GM18508 (cell line): ENCODE measurements around the gene MMRN1.
"Not testable (repeated sequence)": the region's sequence is repeated elsewhere in the genome, so short reads cannot be mapped to it uniquely, and the experiment has no call there.

Experiments used
- ATAC-seq: cut with Tn5 transposase; IDR thresholded peaks from one replicate; pipeline ENCODE4 v1.9.1; 2021; ENCODE audit warnings: moderate number of reproducible peaks; ENCODE audit not compliant: insufficient read depth, unreplicated experiment

Gene MMRN1, protein sequence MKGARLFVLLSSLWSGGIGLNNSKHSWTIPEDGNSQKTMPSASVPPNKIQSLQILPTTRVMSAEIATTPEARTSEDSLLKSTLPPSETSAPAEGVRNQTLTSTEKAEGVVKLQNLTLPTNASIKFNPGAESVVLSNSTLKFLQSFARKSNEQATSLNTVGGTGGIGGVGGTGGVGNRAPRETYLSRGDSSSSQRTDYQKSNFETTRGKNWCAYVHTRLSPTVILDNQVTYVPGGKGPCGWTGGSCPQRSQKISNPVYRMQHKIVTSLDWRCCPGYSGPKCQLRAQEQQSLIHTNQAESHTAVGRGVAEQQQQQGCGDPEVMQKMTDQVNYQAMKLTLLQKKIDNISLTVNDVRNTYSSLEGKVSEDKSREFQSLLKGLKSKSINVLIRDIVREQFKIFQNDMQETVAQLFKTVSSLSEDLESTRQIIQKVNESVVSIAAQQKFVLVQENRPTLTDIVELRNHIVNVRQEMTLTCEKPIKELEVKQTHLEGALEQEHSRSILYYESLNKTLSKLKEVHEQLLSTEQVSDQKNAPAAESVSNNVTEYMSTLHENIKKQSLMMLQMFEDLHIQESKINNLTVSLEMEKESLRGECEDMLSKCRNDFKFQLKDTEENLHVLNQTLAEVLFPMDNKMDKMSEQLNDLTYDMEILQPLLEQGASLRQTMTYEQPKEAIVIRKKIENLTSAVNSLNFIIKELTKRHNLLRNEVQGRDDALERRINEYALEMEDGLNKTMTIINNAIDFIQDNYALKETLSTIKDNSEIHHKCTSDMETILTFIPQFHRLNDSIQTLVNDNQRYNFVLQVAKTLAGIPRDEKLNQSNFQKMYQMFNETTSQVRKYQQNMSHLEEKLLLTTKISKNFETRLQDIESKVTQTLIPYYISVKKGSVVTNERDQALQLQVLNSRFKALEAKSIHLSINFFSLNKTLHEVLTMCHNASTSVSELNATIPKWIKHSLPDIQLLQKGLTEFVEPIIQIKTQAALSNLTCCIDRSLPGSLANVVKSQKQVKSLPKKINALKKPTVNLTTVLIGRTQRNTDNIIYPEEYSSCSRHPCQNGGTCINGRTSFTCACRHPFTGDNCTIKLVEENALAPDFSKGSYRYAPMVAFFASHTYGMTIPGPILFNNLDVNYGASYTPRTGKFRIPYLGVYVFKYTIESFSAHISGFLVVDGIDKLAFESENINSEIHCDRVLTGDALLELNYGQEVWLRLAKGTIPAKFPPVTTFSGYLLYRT

DNA sequence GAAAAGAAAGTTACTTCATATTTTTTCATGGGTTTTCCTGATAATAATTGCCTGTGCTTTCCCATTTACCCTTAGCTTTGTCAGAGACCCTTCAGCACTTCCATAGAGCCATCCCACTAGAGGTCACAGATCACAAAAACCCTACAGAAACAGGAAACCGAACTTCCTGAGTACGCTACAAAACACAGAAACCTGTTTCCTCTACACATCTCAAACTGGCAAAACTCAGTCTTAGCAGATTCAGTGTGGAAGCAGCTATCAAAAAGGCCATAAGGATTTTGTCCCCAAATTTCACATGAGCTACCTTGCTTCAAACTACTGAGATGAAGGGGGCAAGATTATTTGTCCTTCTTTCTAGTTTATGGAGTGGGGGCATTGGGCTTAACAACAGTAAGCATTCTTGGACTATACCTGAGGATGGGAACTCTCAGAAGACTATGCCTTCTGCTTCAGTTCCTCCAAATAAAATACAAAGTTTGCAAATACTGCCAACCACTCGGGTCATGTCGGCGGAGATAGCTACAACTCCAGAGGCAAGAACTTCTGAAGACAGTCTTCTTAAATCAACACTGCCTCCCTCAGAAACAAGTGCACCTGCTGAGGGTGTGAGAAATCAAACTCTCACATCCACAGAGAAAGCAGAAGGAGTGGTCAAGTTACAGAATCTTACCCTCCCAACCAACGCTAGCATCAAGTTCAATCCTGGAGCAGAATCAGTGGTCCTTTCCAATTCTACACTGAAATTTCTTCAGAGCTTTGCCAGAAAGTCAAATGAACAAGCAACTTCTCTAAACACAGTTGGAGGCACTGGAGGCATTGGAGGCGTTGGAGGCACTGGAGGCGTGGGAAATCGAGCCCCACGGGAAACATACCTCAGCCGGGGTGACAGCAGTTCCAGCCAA lies at the start of gene MMRN1:
TSS of gene MMRN1 (plus strand) at position 206 of the 902 bp plus-strand sequence. CDS start at position 324, 118 bp downstream.
- no peak for ATAC-seq

DNA sequence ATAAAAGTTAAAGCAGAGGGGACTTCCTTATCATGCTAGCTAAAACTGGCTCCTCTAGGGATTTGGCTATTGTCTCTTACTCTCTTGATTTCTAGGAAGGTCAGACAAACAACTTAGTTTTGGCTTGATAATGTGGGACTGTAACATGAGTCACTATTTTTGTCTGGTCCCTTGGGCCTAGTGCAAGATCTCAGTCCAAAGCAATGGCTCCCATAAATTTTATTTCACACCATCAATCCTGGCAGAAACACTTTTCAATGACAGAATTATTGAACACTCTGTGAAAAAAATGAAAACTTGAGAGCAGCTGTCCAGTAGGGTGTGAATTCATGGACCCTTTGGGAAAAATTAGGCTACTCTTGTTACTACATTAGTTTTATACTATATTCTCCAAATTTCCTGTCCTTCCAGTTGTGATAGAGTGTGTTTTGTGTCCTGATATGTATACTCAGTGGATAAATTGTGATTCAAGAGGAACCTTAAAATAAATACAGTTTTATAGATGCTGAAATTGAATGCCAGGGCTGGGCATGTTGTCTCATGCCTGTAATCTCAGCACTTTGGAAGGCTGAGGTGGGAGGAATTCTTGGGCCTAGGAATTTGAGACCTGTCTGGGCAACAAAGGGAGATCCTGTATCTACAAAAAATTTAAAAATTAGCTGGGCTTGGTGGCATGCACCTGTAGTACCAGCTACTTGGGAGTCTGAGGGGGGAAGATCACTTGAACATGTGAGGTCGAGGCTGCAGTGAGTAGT lies 46.9 kb upstream of the MMRN1 start:
- ATAC-seq = no peak

DNA sequence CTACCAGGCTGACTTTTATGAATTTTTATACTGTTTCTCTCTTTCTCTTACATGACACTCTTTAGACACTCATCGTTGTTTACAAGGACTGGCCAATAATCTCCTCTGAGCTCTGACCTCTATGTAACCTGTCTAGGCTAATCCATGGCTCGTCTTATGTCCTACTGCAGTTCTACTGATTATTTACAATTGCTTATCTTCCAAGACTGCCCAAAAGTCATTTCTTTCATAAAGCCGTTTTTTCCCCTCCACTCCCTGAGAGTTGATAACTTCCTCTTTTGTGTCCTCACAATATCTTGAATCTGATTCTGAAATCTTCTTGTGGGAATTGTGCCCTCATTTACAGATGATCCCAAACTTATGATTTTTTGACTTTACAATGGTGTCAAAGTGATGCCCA lies 39.4 kb upstream of the MMRN1 start:
- ATAC-seq = no peak

DNA sequence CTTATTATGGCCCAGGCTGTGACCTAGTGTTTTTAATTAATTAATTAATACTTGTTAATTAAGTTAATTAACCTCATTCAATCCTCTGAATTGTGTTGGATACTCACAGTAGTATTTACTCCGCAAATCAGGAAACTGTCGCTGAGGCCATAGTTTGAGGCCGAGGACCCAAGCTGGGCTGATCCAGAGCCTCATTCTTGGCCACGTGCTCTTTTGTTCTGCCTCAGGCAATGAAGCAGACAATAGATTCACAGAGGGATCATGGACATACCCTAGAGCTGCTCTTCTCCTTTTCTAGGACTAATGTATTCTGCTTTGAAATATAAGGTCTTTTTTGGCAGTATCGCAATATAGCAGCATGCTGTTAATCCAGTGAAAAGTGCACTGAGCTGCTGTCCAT lies 33.7 kb upstream of the MMRN1 start:
- ATAC-seq = no peak

DNA sequence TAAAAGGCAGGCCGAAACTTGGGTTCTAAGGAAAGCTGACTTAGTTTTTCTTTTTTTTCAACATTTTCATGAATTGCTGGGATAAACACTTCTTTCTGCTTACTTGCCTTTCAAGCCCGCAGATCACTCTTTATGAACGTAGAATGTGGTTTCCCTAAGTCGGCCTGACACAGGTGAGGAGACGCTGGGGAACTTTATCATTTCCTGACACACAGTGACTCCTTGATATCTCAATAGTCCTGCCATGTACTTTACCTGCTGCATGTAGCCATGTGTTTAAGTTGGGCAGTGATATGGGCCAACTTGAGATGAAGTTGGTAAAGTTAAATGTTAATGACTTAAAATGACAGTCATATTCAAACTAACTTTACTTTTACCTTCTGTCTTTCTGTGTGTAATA lies 31.1 kb upstream of the MMRN1 start:
- no peak for ATAC-seq

DNA sequence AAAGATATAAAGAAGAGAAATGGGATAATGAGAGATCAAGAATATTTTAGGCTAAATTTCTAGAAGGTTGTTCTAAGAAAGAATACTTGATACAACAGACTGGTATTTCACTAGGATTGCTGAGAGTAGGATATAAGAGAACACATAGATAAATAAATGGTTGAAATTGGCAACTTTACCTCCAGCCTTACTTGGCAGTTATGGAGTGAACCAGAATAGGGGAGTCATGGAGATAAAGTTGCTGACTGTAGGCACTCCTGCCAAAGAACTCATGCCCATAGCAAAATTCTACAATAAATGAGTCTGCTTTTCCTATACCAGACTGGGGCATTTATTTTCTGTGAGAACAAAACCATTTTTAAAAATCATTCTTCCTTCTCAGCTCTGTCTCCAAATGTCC lies 26.4 kb upstream of the MMRN1 start:
- ATAC-seq = no peak

DNA sequence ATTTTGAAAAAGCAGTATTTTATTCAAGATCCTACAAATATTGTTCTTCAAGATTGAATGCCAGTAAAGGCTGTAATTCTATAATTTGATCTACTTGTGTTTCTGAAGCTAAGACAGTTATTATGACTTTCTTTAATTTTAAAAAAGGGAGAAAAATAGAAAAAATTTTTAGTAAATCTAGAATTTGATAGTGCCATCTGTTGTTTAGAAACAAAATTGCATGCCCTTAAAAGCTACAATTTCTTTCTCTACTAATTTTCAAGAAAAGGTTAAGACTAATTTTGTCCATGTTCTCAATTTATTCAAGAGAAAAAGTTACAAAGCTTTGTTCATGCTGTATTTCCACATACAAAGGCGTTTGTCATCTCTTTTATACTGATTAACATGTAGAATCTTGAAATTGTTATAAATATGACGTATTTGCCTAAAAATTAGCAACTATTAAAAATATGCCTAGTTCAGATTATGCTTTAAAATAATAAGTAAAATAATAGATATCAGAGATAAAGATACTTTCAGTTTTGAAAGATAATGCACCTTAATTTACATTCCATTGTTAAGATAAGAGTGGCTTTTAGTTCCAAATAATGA lies 25.6 kb upstream of the MMRN1 start:
- ATAC-seq = no peak

DNA sequence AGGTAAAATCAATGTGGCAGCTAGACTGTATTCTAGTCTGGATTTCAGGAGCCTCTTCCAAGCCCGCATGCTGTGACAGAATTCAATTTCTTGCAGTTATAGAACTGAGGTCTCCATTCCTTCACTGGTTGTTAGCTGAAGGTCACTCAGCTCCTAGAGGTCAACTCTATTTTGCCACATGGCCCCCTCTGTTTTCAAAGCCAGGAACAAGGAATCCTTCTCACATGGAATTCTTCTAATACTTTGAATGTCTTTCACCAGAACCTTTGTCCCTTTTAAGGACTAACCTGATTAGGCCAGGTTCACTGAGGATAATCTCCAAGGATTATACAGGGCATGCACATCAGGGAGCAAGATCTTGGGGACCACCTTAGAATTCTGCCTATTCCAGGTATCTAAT lies 23.4 kb upstream of the MMRN1 start:
- ATAC-seq = no peak

DNA sequence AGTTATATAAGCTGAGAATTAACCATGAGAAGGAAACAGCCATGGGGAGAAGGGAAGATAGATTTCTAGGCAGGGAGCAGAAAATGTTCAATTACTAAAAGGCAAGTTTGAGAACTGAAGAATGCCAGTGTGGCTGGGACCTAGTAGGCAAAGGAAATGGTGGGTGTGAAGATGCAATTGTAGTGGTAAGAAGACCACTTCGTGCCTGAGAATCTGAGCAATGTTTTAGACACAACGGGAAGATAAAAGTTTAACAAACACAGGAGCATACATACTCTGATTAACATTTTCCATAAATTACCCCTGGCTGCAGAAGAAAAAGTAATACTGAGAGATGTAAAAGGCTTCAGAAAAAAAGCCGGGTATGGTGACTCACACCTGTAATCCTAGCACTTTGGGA lies 18.1 kb upstream of the MMRN1 start:
- ATAC-seq = no peak

DNA sequence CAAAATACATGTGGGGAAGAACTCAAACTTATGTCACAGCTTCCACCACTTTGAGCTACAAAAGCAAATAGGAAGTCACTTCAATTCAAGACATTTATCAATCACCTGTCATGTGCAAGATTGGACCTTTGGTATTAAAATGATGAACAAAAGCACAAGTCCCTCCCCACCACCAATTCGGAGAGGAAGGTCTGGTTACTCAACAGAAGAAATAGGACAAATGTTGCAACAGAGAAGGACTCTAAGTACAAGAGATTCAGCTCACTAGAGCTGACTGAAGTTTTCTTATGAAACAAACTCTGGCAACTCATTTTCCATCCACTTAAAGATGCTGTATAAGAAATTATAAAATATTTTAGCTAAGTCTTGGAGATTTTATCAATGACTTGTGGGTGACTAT lies 16.0 kb upstream of the MMRN1 start:
- no peak for ATAC-seq

DNA sequence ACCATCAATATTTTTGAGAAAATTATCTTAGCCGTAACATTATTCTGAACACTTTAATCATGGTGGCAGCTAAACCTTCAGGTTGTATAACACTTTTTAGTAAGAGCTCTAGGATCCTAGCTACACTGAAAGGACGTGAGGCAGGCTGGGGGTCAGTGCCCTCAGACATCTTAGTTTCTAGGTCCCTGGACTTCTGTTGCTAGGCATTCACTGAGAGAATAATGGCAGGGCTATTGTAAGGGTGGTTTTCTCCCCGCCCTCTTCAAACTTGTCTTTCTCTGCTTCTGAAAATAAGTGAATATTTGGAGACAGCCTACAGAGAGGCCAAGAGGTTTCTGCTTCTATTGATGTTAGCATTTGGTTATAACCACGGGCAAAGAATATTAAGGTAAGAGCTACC lies 15.4 kb upstream of the MMRN1 start:
- ATAC-seq = no peak

DNA sequence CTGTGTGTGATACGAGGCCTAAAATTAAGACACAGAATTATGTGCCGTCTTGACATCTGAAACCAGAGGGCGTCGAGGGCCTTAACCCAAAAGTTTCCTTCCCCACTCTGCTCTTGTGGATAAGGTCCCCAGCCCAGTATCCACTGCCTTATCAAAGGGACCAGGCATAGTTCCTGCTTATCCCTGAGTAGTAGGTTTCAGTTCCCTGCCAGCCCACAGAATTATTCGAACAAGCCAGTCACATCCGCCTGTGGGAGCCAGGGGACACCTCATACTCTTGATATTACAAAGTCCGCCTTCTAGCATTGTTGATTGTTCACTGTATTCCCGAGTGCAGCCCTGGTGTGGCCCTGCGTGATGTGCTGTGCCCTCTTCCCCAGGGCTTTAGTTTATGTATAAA lies 5.4 kb upstream of the MMRN1 start:
- no peak for ATAC-seq

DNA sequence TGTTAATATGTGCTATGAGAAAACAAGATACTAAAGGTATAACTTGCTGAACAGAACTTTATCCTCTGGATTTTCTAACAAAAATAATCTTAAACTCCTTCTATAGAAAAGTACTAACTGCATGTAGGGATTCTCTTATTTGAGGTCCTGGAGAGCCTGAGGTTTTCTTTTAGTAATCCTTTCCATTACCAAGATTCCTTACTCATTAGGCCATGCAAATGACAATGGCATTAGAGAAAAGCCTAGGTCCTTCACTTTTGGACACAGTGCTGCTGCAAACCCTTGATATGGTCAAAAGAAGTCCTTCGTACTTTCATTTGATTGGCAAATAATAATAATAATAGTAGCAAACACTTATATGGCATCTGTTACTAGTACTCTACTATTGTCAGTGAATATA lies 3.2 kb downstream of the MMRN1 start:
- no peak for ATAC-seq

DNA sequence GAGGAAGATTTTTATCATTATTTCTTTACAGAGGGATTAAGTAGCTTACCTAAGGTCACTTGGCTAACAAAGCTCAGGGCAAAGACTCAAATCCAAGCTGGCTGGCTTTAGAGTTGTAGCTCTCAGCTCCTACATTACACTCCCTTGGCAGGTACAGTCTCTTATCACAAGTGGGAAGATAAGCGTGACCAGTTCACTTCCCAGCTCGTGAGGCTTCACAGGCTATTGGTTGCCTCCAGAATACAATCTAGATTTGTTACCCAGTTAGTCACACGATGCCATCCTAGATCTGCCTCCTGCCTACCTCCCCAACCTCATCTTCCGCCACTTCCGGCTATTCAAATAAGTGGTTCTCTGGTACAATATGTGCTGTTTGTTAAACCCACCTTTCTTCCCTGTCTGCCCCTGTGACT lies 3.7 kb downstream of the MMRN1 start:
- ATAC-seq = peak; percentile 62

DNA sequence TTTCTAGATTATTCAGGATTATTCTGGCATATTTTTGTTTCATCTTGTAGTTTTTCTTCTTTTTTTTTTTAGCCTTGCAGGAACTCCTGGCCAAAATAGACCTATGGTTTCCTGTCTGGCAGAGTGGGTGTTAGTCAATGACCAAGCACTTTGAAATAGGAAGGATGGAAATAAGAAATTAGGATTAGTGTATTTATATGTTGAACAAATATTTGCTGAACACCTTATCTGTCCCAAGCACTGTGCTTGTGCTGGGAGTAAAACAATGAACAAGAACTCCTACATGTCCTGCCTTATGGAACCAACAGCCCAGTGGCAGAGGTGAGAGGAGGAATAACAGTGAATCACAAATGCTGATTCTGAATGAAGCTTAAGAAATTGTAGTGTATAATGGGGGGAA lies 4.5 kb downstream of the MMRN1 start:
- no peak for ATAC-seq

DNA sequence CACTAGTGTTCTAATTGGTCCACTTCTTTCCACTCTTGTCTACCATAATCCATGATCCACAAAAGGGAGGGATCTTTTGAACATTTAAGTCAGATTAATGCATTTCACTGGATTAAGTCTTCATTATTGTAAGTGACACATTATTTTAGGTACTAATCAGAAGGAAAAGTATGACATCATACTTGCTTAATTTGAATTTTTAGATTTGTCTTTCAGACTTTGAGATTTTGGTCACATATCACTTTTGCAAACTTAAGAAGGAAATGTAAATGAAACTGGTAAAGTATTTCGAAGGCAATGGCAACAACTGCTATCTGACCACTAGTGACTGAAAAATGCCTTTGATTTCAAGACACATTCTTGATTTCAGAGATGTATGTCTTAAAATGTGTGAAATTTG lies 5.2 kb downstream of the MMRN1 start:
- no peak for ATAC-seq

DNA sequence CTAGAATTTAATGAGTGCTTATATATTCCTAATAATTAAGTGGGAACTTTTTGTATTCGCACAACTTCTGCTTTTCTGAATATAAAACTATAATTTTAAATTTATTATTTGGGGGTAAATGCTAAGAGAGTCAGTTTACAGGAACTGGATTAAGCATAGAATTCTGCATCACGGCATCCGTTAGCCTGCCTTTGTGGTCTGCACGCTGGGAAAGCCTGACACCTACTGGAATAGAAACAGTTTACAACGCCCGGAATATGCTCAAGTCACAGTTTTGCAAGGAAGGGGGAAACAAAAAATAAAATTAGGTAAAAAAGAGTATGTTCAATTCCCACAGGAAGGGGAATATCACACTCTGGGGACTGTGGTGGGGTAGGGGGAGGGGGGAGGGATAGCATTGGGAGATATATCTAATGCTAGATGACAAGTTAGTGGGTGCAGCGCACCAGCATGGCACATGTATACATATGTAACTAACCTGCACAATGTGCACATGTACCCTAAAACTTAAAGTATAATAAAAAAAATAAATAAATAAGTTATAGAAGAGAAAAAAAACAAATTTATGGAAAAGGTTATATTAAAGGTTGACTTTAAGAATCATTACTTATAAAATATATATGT lies 7.3 kb downstream of the MMRN1 start:
- not testable (repeated sequence) for ATAC-seq

DNA sequence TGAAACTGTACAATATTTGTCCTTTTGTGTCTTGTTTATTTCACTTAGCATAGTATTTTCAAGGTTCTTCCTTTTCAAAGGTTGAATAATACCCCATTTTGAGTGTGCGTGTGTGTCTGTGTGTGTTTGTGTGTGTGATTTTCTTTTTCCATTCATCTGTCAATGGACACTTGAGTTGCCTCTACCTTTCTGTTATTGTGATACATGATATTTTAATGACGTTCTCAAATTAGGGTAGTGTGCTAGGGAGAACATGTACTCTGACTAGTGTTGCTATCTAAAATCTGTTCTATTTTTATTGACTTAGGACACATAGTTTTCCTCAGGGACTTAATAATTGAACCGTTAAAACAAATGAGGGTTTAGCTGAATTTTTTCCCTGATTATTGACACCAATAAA lies 9.9 kb downstream of the MMRN1 start:
- no peak for ATAC-seq
